ENCODE results near the gene TSHR. TPM values are rescaled to one million over a fixed set of nuclear protein-coding genes. Genes with fewer than 3 reads are reported as not detected.

TSHR gene
- total RNA-seq, 1 donor from 2014 or later = not detected

DNA sequence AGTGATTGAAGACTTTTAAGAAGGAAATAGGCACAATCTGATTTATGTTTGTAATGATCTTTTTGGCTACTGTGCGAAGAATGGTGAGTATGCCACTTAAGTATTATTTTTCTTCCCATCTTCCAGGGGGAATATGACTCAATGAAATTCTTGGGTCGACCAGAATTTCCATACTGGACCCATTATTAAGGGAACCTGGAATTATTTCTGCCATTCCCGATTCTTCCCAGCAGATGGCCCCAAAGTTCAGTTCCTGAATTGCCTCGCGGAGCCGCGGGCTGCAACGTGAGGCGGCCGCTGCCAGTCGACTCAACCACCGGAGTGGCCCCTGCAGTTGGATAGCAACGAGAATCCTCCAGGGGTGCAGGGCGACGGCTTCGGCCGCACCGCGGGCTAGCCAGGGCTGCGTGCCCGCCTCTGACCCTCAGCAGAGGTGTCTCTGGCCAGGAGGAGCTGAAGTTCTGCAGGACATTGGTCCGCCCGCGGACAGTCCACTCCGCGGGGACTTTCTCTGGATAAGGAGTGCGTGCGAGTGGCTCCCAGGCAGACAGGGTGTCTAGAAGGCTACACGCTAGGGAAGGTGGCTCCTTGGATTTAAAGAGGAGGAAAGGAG lies 628 bp upstream of the TSHR start:
- Histone ChIP-seq H3K27me3 (ENCODE audit: insufficient read depth, low read length) (peaks cover 9% of the 10 kb centered on the region), H3K36me3 (ENCODE audit: insufficient read depth, low read length) (no peaks in the 10 kb centered on the region), H3K4me2 (ENCODE audit: low read length) (peak overlapping the region; percentile 99), H3K9ac (ENCODE audit: low read length) (peak overlapping the region; percentile 69), H3K9me3 (ENCODE audit: insufficient read depth, low read depth, low read length) (no peaks in the 10 kb centered on the region), H2AFZ (ENCODE audit: low read depth, low read length) (peak overlapping the region; percentile 94), H3K27ac (ENCODE audit: low read depth, low read length) (no peak overlapping the region), H3K4me1 (ENCODE audit: insufficient read depth, low read length) (no peaks in the 10 kb centered on the region), H3K79me2 (ENCODE audit: insufficient read depth, low read length) (no peaks in the 10 kb centered on the region), H4K20me1 (ENCODE audit: insufficient read depth, low read length) (no peaks in the 10 kb centered on the region), H3K4me3 (ENCODE audit: insufficient read depth, low read depth, low read length) (peak overlapping the region; percentile 62)
- no peaks in the 10 kb centered on the region for H3K36me3 Mint-ChIP-seq (ENCODE audit: low read depth, unreplicated experiment)
- H3K4me1 Mint-ChIP-seq (ENCODE audit: low read depth, unreplicated experiment) = no peaks in the 10 kb centered on the region
- H3K9me3 Mint-ChIP-seq (ENCODE audit: unreplicated experiment) = no peaks in the 10 kb centered on the region
- no peak overlapping the region for H3K27ac Mint-ChIP-seq (ENCODE audit: unreplicated experiment)
- H3K4me3 Mint-ChIP-seq (ENCODE audit: unreplicated experiment) = peak overlapping the region; percentile 85
- DNase-seq (ENCODE audit: low read depth) (peak; percentile 63), FAIRE-seq (peak; percentile 90)
- H3K27me3 Mint-ChIP-seq (ENCODE audit: low read depth, unreplicated experiment) = peaks cover 20% of the 10 kb centered on the region
- TF ChIP-seq CTCF (IDR thresholded peaks at IDR 0.05; ENCODE audit: insufficient read depth, low read depth, low read length) (peak; percentile 77), EZH2 (IDR thresholded peaks at IDR 0.05; ENCODE audit: insufficient read depth, low read length) (no peak)

DNA sequence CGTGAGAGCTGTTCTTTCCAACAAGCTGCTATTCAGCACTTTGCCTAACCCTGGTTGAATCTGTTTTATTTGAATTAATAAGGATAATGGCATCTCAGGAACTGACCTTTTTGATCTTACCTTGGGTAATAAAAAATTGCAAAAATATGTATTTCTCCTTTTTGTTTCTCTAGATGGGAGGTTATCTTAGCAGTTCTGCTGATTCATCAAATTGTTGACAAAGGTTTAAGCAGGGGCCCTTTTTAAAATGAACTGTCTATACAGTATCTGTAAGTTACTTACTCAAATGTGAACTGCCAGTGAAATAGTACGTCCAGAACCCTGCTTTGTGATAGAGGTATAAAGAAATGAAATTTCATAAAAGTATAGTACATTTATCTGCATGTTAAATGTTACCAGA lies 681 bp downstream of the TSHR start:
- H3K27me3 Mint-ChIP-seq (ENCODE audit: low read depth, unreplicated experiment) = peaks cover 20% of the 10 kb centered on the region
- no peak overlapping the region for H3K27ac Mint-ChIP-seq (ENCODE audit: unreplicated experiment)
- Histone ChIP-seq H3K9me3 (ENCODE audit: insufficient read depth, low read depth, low read length) (no peaks in the 10 kb centered on the region), H3K4me3 (ENCODE audit: insufficient read depth, low read depth, low read length) (no peak overlapping the region), H2AFZ (ENCODE audit: low read depth, low read length) (no peak overlapping the region), H3K27me3 (ENCODE audit: insufficient read depth, low read length) (peaks cover 9% of the 10 kb centered on the region), H3K36me3 (ENCODE audit: insufficient read depth, low read length) (no peaks in the 10 kb centered on the region), H3K79me2 (ENCODE audit: insufficient read depth, low read length) (no peaks in the 10 kb centered on the region), H3K4me1 (ENCODE audit: insufficient read depth, low read length) (no peaks in the 10 kb centered on the region), H3K9ac (ENCODE audit: low read length) (no peak overlapping the region), H3K27ac (ENCODE audit: low read depth, low read length) (no peak overlapping the region), H3K4me2 (ENCODE audit: low read length) (no peak overlapping the region), H4K20me1 (ENCODE audit: insufficient read depth, low read length) (no peaks in the 10 kb centered on the region)
- H3K9me3 Mint-ChIP-seq (ENCODE audit: unreplicated experiment) = no peaks in the 10 kb centered on the region
- no peak for DNase-seq (ENCODE audit: low read depth)
- no peaks in the 10 kb centered on the region for H3K4me1 Mint-ChIP-seq (ENCODE audit: low read depth, unreplicated experiment)
- no peak overlapping the region for H3K4me3 Mint-ChIP-seq (ENCODE audit: unreplicated experiment)
- FAIRE-seq = no peak
- H3K36me3 Mint-ChIP-seq (ENCODE audit: low read depth, unreplicated experiment) = no peaks in the 10 kb centered on the region
- no peak for TF ChIP-seq CTCF (IDR thresholded peaks at IDR 0.05; ENCODE audit: insufficient read depth, low read depth, low read length)
- TF ChIP-seq EZH2 (IDR thresholded peaks at IDR 0.05; ENCODE audit: insufficient read depth, low read length) = no peak

GRCh38 chr14:80956922-80957321 lies 1.5 kb downstream of the TSHR start:
- Histone ChIP-seq H3K4me3 (ENCODE audit: insufficient read depth, low read depth, low read length) (no peak overlapping the region), H3K9ac (ENCODE audit: low read length) (no peak overlapping the region), H3K79me2 (ENCODE audit: insufficient read depth, low read length) (no peaks in the 10 kb centered on the region), H3K36me3 (ENCODE audit: insufficient read depth, low read length) (no peaks in the 10 kb centered on the region), H3K27me3 (ENCODE audit: insufficient read depth, low read length) (peaks cover 9% of the 10 kb centered on the region), H4K20me1 (ENCODE audit: insufficient read depth, low read length) (no peaks in the 10 kb centered on the region), H2AFZ (ENCODE audit: low read depth, low read length) (no peak overlapping the region), H3K9me3 (ENCODE audit: insufficient read depth, low read depth, low read length) (no peaks in the 10 kb centered on the region), H3K4me2 (ENCODE audit: low read length) (no peak overlapping the region), H3K4me1 (ENCODE audit: insufficient read depth, low read length) (no peaks in the 10 kb centered on the region), H3K27ac (ENCODE audit: low read depth, low read length) (no peak overlapping the region)
- Mint-ChIP-seq H3K27ac (ENCODE audit: unreplicated experiment) (no peak overlapping the region), H3K4me3 (ENCODE audit: unreplicated experiment) (no peak overlapping the region), H3K27me3 (ENCODE audit: low read depth, unreplicated experiment) (peaks cover 20% of the 10 kb centered on the region), H3K36me3 (ENCODE audit: low read depth, unreplicated experiment) (no peaks in the 10 kb centered on the region), H3K9me3 (ENCODE audit: unreplicated experiment) (no peaks in the 10 kb centered on the region), H3K4me1 (ENCODE audit: low read depth, unreplicated experiment) (no peaks in the 10 kb centered on the region)
- DNase-seq (ENCODE audit: low read depth) (no peak), FAIRE-seq (no peak)
- TF ChIP-seq EZH2 (IDR thresholded peaks at IDR 0.05; ENCODE audit: insufficient read depth, low read length) = no peak
- TF ChIP-seq CTCF (IDR thresholded peaks at IDR 0.05; ENCODE audit: insufficient read depth, low read depth, low read length) = no peak

All from astrocyte (in vitro differentiated cells and primary cell).